Fibroblast of lung (primary cell): ENCODE measurements around the gene WDR54. TPM values are rescaled to one million over a fixed set of nuclear protein-coding genes. Genes with fewer than 3 reads are reported as not detected.
"Not testable (repeated sequence)": the region's sequence is repeated elsewhere in the genome, so short reads cannot be mapped to it uniquely, and the experiment has no call there.

ENCODE experiments used
- DNase-seq, 2 donors: peaks; one replicate each; pipeline versions ENCODE4 v3.0.0 to v3.0.0-alpha.2; 2010; ENCODE audit warnings: low read depth in 2 of 2
- H2AFZ ChIP-seq: 2 replicates; pipeline ENCODE4 v1.5.1; 2012; ENCODE audit warnings: low read length, control low read depth, inconsistent platforms
- H3K27ac ChIP-seq: 2 replicates; pipeline ENCODE4 v1.5.1; 2011; ENCODE audit warnings: low read length, control low read depth; ENCODE audit not compliant: insufficient read depth
- H3K27me3 ChIP-seq: 2 replicates; pipeline ENCODE4 v1.5.1; 2011; ENCODE audit warnings: mild to moderate bottlenecking, low read length; ENCODE audit not compliant: control insufficient read depth, insufficient read depth
- H3K36me3 ChIP-seq: 2 replicates; pipeline ENCODE4 v1.5.1; 2011; ENCODE audit warnings: low read length; ENCODE audit not compliant: control insufficient read depth, insufficient read depth
- H3K4me1 ChIP-seq: 2 replicates; pipeline ENCODE4 v1.5.1; 2011; ENCODE audit warnings: low read length; ENCODE audit not compliant: control insufficient read depth, insufficient read depth; ENCODE audit errors: extremely low read depth
- H3K4me2 ChIP-seq: 2 replicates; pipeline ENCODE4 v1.5.1; 2011; ENCODE audit warnings: low read length, control low read depth; ENCODE audit not compliant: insufficient read depth; ENCODE audit errors: extremely low read depth
- H3K4me3 ChIP-seq, 4 experiments: fragments of 200-600 bp in 1 of 4; sonication (generic) in 1 of 4; replicated peaks in 1 of 4; 2 replicates each; pipeline ENCODE4 v1.5.1; 2011 to 2016; ENCODE audit warnings: low read length in 4 of 4, low read depth in 3 of 4, mild to moderate bottlenecking in 3 of 4, control low read depth in 2 of 4, inconsistent platforms in 1 of 4, mixed read lengths in 1 of 4; ENCODE audit not compliant: insufficient read depth in 1 of 4; ENCODE audit errors: control extremely low read depth in 1 of 4
- H3K79me2 ChIP-seq: 2 replicates; pipeline ENCODE4 v1.5.1; 2012; ENCODE audit warnings: mild to moderate bottlenecking, low read length, inconsistent platforms; ENCODE audit not compliant: control insufficient read depth, insufficient read depth
- H3K9ac ChIP-seq: 2 replicates; pipeline ENCODE4 v1.5.1; 2011; ENCODE audit warnings: mild to moderate bottlenecking, low read length, control low read depth; ENCODE audit not compliant: insufficient read depth
- H3K9me3 ChIP-seq: 2 replicates; pipeline ENCODE4 v1.5.1; 2012; ENCODE audit warnings: low read depth, low read length; ENCODE audit not compliant: control insufficient read depth, insufficient read depth
- H4K20me1 ChIP-seq: 2 replicates; pipeline ENCODE4 v1.5.1; 2011; ENCODE audit warnings: low read length; ENCODE audit not compliant: control insufficient read depth, insufficient read depth; ENCODE audit errors: extremely low read depth
- CTCF ChIP-seq, 2 donors: IDR thresholded peaks in 1 of 2; conservative IDR thresholded peaks in 1 of 2; 1 replicate in 1 of 2; 2 replicates in 1 of 2; pipeline ENCODE4 v1.5.1; 2011 to 2012; ENCODE audit warnings: low read length in 2 of 2, control low read depth in 1 of 2, inconsistent platforms in 1 of 2, low read depth in 1 of 2, mild to moderate bottlenecking in 1 of 2
- EZH2 ChIP-seq: IDR thresholded peaks from 2 replicates; pipeline ENCODE4 v1.5.1; 2012; ENCODE audit warnings: low read length, control low read depth, mild to moderate bottlenecking; ENCODE audit errors: missing control alignments
- polyA plus RNA-seq, 2 donors: library from polyadenylated mRNA; depleted of rRNA in 1 of 2; stranded (reverse) in 1 of 2; unstranded in 1 of 2; fragments of >200 nt; gene quantifications; 2 replicates each; pipeline ENCODE4 v1.2.1, GENCODE V29; 2011 to 2012; ENCODE audit warnings: missing spikeins in 1 of 2
- total RNA-seq: library from RNA; depleted of rRNA; stranded (reverse); fragments of >200 nt; gene quantifications from 2 replicates; pipeline ENCODE4 v1.2.1, GENCODE V29; 2014

WDR54 gene
- total and polyA plus RNA-seq, 2 donors (not counting 1 experiment from before 2014, with no cell fraction given) = 24.3 to 27.1 TPM

- Histone ChIP-seq H4K20me1 (no peaks in the 10 kb centered on the region), H3K27ac (no peak overlapping the region), H2AFZ (no peak overlapping the region), H3K36me3 (peaks cover 15% of the 10 kb centered on the region), H3K4me1 (peaks cover 5% of the 10 kb centered on the region), H3K4me2 (no peak overlapping the region), H3K4me3 (no peak overlapping the region), H3K27me3 (no peaks in the 10 kb centered on the region), H3K79me2 (peaks cover 13% of the 10 kb centered on the region), H3K9me3 (no peaks in the 10 kb centered on the region), H3K9ac (no peak overlapping the region)
- DNase-seq = no peak
- no peak for TF ChIP-seq EZH2
- TF ChIP-seq CTCF (conservative IDR thresholded peaks at IDR 0.05 in 1 of 2, IDR thresholded peaks at IDR 0.05 in 1 of 2; ENCODE audit: low read depth in 1 of 2, low read length in 2 of 2) = no peak
Measured at GRCh38 chr2:74462786-74463105, 41.2 kb downstream of the WDR54 start.

- H2AFZ ChIP-seq = no peak overlapping the region
- H3K36me3 ChIP-seq = peaks cover 15% of the 10 kb centered on the region
- no peaks in the 10 kb centered on the region for H3K27me3 ChIP-seq
- H4K20me1 ChIP-seq = no peaks in the 10 kb centered on the region
- peak overlapping the region; percentile 84 for H3K9ac ChIP-seq
- peaks cover 10% of the 10 kb centered on the region for H3K79me2 ChIP-seq
- peak overlapping the region; percentile 71 for H3K27ac ChIP-seq
- peak overlapping the region; percentile 82 for H3K4me2 ChIP-seq
- H3K9me3 ChIP-seq = no peaks in the 10 kb centered on the region
- TF ChIP-seq EZH2 = no peak
- TF ChIP-seq CTCF (conservative IDR thresholded peaks at IDR 0.05 in 1 of 2, IDR thresholded peaks at IDR 0.05 in 1 of 2; ENCODE audit: low read depth in 1 of 2, low read length in 2 of 2) = no peak
- H3K4me3 ChIP-seq = peak overlapping the region; percentile 70 to 90 (median 74)
- DNase-seq = no peak
- peaks cover 4% of the 10 kb centered on the region for H3K4me1 ChIP-seq
Measured at GRCh38 chr2:74464406-74464805, 42.9 kb downstream of the WDR54 start.

GRCh38 chr2:74470742-74471141 lies 49.2 kb downstream of the WDR54 start:
- H3K9me3 ChIP-seq, H3K27me3 ChIP-seq, H3K27ac ChIP-seq, H3K4me1 ChIP-seq, H3K4me3 ChIP-seq, H3K9ac ChIP-seq, DNase-seq, H2AFZ ChIP-seq, H4K20me1 ChIP-seq, H3K79me2 ChIP-seq, H3K4me2 ChIP-seq: not testable (repeated sequence)
- peaks cover 10% of the 10 kb centered on the region for H3K36me3 ChIP-seq
